T-helper 2 cell treated with Interferon-gamma antibody and Interleukin-4, amounts not matched to agents 100 ng/mL and 5 ng/mL, for 36 hours (primary cell): ENCODE data around the gene SNRK. TPM values are rescaled to one million over a fixed set of nuclear protein-coding genes. Genes with fewer than 3 reads are reported as not detected.

Source experiments
- total RNA-seq: library from RNA; stranded (reverse); gene quantifications from 2 replicates; pipeline ENCODE4 v1.2.3, GENCODE V29; 2022

SNRK gene
- total RNA-seq, 1 donor from 2014 or later = 59.7 TPM

Other genes with a start within 250 kb of the SNRK start
- 4.0 TPM in 2 replicates for gene POMGNT2, start 180.5 kb upstream of the SNRK start, total RNA-seq